Fibroblast of lung (primary cell): ENCODE data around the gene TMEFF2. TPM values are rescaled to one million over a fixed set of nuclear protein-coding genes. Genes with fewer than 3 reads are reported as not detected.
"Not testable (repeated sequence)": the region's sequence is repeated elsewhere in the genome, so short reads cannot be mapped to it uniquely, and the experiment has no call there.

ENCODE experiments used
- DNase-seq, 2 donors: peaks; one replicate each; pipeline versions ENCODE4 v3.0.0 to v3.0.0-alpha.2; 2010; ENCODE audit warnings: low read depth in 2 of 2
- H2AFZ ChIP-seq: 2 replicates; pipeline ENCODE4 v1.5.1; 2012; ENCODE audit warnings: low read length, control low read depth, inconsistent platforms
- H3K27ac ChIP-seq: 2 replicates; pipeline ENCODE4 v1.5.1; 2011; ENCODE audit warnings: low read length, control low read depth; ENCODE audit not compliant: insufficient read depth
- H3K27me3 ChIP-seq: 2 replicates; pipeline ENCODE4 v1.5.1; 2011; ENCODE audit warnings: mild to moderate bottlenecking, low read length; ENCODE audit not compliant: control insufficient read depth, insufficient read depth
- H3K36me3 ChIP-seq: 2 replicates; pipeline ENCODE4 v1.5.1; 2011; ENCODE audit warnings: low read length; ENCODE audit not compliant: control insufficient read depth, insufficient read depth
- H3K4me1 ChIP-seq: 2 replicates; pipeline ENCODE4 v1.5.1; 2011; ENCODE audit warnings: low read length; ENCODE audit not compliant: control insufficient read depth, insufficient read depth; ENCODE audit errors: extremely low read depth
- H3K4me2 ChIP-seq: 2 replicates; pipeline ENCODE4 v1.5.1; 2011; ENCODE audit warnings: low read length, control low read depth; ENCODE audit not compliant: insufficient read depth; ENCODE audit errors: extremely low read depth
- H3K4me3 ChIP-seq, 4 experiments: fragments of 200-600 bp in 1 of 4; sonication (generic) in 1 of 4; replicated peaks in 1 of 4; 2 replicates each; pipeline ENCODE4 v1.5.1; 2011 to 2016; ENCODE audit warnings: low read length in 4 of 4, low read depth in 3 of 4, mild to moderate bottlenecking in 3 of 4, control low read depth in 2 of 4, inconsistent platforms in 1 of 4, mixed read lengths in 1 of 4; ENCODE audit not compliant: insufficient read depth in 1 of 4; ENCODE audit errors: control extremely low read depth in 1 of 4
- H3K79me2 ChIP-seq: 2 replicates; pipeline ENCODE4 v1.5.1; 2012; ENCODE audit warnings: mild to moderate bottlenecking, low read length, inconsistent platforms; ENCODE audit not compliant: control insufficient read depth, insufficient read depth
- H3K9ac ChIP-seq: 2 replicates; pipeline ENCODE4 v1.5.1; 2011; ENCODE audit warnings: mild to moderate bottlenecking, low read length, control low read depth; ENCODE audit not compliant: insufficient read depth
- H3K9me3 ChIP-seq: 2 replicates; pipeline ENCODE4 v1.5.1; 2012; ENCODE audit warnings: low read depth, low read length; ENCODE audit not compliant: control insufficient read depth, insufficient read depth
- H4K20me1 ChIP-seq: 2 replicates; pipeline ENCODE4 v1.5.1; 2011; ENCODE audit warnings: low read length; ENCODE audit not compliant: control insufficient read depth, insufficient read depth; ENCODE audit errors: extremely low read depth
- CTCF ChIP-seq, 2 donors: IDR thresholded peaks in 1 of 2; conservative IDR thresholded peaks in 1 of 2; 1 replicate in 1 of 2; 2 replicates in 1 of 2; pipeline ENCODE4 v1.5.1; 2011 to 2012; ENCODE audit warnings: low read length in 2 of 2, control low read depth in 1 of 2, inconsistent platforms in 1 of 2, low read depth in 1 of 2, mild to moderate bottlenecking in 1 of 2
- EZH2 ChIP-seq: IDR thresholded peaks from 2 replicates; pipeline ENCODE4 v1.5.1; 2012; ENCODE audit warnings: low read length, control low read depth, mild to moderate bottlenecking; ENCODE audit errors: missing control alignments
- polyA plus RNA-seq, 2 donors: library from polyadenylated mRNA; depleted of rRNA in 1 of 2; stranded (reverse) in 1 of 2; unstranded in 1 of 2; fragments of >200 nt; gene quantifications; 2 replicates each; pipeline ENCODE4 v1.2.1, GENCODE V29; 2011 to 2012; ENCODE audit warnings: missing spikeins in 1 of 2
- total RNA-seq: library from RNA; depleted of rRNA; stranded (reverse); fragments of >200 nt; gene quantifications from 2 replicates; pipeline ENCODE4 v1.2.1, GENCODE V29; 2014

TMEFF2 gene
- total and polyA plus RNA-seq, 2 donors (not counting 1 experiment from before 2014, with no cell fraction given): 0.33 to 0.87 TPM

DNA sequence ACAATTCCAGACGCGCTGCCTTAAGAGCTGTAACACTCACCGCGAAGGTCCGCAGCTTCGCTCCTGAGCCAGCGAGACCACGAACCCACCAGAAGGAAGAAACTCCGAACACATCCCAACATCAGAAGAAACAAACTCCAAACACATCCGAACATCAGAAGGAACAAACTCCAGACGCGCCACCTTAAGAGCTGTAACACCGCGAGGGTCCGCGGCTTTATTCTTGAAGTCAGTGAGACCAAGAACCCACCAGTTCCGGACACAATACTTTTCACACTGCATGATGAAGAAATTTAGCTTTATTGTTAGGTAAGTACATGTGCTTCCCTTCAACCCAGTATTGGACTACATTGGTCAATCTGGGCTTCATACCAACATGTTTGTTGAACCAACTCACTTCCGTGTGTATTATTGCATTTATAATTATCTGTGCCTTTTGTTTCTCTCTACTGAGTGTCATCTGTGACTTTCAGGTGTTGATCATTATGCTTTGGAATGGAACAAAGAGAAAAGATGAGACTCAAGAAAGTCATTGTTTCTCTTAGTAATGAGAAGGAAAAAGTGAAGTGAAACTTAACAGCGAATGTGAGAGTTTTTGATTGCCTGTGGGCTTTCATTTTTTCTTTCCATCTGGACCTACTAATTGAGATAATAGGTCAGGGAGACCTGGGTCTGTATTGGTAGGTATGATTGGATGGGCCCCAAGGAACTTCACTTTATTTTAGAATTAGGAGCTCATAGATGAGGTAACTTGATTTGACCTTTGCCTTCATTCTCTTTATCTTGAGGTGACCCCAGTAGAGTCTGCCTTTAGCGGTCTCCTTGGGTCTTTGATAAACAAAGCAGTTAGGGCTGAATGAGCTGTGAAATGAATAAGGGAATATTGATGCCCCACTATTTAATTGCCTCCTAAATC lies 271.7 kb downstream of the TMEFF2 start:
- Histone ChIP-seq H3K4me1 (peaks cover 4% of the 10 kb centered on the region), H3K79me2 (no peaks in the 10 kb centered on the region), H2AFZ (no peak overlapping the region), H3K36me3 (no peaks in the 10 kb centered on the region), H3K4me3 (no peak overlapping the region), H3K4me2 (no peak overlapping the region), H3K27me3 (no peaks in the 10 kb centered on the region), H4K20me1 (no peaks in the 10 kb centered on the region), H3K9ac (no peak overlapping the region), H3K9me3 (no peaks in the 10 kb centered on the region), H3K27ac (no peak overlapping the region)
- TF ChIP-seq EZH2 (no peak), CTCF (conservative IDR thresholded peaks at IDR 0.05 in 1 of 2, IDR thresholded peaks at IDR 0.05 in 1 of 2; ENCODE audit: low read depth in 1 of 2, low read length in 2 of 2) (no peak)
- no peak for DNase-seq

GRCh38 chr2:191921650-191922049 lies 273.1 kb downstream of the TMEFF2 start:
- H3K4me1 ChIP-seq, H3K27me3 ChIP-seq, H2AFZ ChIP-seq, H3K4me2 ChIP-seq, H3K4me3 ChIP-seq, H3K9me3 ChIP-seq, H3K27ac ChIP-seq, H3K9ac ChIP-seq, H3K36me3 ChIP-seq, H3K79me2 ChIP-seq, DNase-seq, H4K20me1 ChIP-seq: not testable (repeated sequence)

GRCh38 chr2:191920502-191920901 lies 274.2 kb downstream of the TMEFF2 start:
- no peak for DNase-seq
- Histone ChIP-seq H3K9ac (no peak overlapping the region), H3K4me1 (no peaks in the 10 kb centered on the region), H3K4me2 (no peak overlapping the region), H3K4me3 (no peak overlapping the region), H4K20me1 (no peaks in the 10 kb centered on the region), H3K9me3 (no peaks in the 10 kb centered on the region), H3K36me3 (no peaks in the 10 kb centered on the region), H3K27ac (no peak overlapping the region), H3K27me3 (no peaks in the 10 kb centered on the region), H3K79me2 (no peaks in the 10 kb centered on the region), H2AFZ (no peak overlapping the region)
- TF ChIP-seq CTCF (conservative IDR thresholded peaks at IDR 0.05 in 1 of 2, IDR thresholded peaks at IDR 0.05 in 1 of 2; ENCODE audit: low read depth in 1 of 2, low read length in 2 of 2) (no peak), EZH2 (no peak)
